ENCODE results near the gene SLC35F1.
A peak's percentile ranks its signal among the peaks of the same experiment; 100 is the strongest.
"Not testable (repeated sequence)": the region's sequence is repeated elsewhere in the genome, so short reads cannot be mapped to it uniquely, and the experiment has no call there.

The SLC35F1 gene

DNA sequence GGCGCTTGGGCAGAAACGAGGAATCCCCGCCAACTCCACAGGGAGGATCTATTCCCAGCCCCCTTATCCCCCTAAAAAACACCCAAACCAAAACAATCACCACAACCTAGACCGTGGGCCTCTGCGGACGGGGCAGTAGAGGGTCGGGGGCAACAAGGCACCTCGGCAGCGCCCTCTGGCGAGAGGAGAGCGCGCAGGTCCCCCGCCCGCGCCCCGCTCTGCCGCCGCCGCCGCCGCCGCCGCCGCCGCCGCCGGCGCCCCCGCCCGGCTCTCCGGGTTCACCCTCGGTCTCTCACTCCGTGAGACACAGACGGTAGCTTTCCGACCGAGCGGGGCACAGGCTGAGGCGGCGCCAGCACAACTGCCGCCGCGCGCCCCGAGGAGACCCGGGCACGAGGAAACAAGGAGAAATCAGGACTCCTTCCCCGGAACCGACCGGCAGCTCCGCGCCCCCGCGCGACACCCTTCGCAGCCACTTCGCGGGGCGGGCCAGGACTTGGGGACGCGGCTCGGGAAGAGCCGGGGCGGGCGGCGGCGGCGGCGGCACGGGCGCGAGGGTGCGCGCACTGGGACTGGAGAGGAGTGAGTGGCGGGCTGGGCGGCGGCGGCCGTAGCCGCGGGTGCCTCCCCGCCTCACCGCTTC, at the start of gene SLC35F1:
Gene SLC35F1, plus strand, starts transcription at position 307 of the 643 bp plus-strand sequence.
- DNase-seq, result peak; percentile 8

DNA sequence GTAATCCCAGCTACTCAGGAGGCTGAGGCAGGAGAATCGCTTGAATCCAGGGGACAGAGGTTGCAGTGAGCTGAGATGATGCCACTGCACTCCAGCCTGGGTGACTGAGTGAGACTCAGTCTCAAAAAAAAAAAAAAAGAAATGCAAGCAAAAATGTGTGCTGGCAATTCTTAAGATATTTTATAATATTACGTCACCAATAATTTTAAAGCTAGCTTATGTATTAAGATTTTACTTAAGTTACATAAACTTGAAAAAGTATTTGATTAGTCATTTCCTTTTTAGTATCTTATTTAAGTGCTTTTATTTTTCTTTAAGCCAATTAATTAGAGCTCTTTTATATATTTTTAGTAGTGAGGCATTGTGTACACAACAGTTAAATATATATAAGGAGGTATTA, 48.5 kb upstream of the SLC35F1 start:
- DNase-seq, result not testable (repeated sequence)

DNA sequence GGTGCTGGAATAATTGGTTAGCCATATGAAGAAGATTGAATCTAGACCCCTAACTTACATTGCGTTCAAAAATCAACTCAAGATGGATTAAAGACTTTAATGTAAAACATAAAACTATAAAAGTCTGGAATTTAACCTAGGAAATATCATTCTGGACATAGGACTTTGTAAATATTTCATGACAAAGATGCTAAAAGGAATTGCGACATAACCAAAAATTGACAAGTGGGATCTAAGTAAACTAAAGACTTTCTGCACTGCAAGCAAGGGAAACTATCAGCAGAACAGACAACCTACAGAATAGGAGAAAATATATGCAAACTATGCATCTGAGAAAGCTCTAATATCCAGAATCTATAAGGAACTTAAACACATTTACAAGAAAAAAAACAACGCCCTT, 45.5 kb upstream of the SLC35F1 start:
- DNase-seq, result no peak

DNA sequence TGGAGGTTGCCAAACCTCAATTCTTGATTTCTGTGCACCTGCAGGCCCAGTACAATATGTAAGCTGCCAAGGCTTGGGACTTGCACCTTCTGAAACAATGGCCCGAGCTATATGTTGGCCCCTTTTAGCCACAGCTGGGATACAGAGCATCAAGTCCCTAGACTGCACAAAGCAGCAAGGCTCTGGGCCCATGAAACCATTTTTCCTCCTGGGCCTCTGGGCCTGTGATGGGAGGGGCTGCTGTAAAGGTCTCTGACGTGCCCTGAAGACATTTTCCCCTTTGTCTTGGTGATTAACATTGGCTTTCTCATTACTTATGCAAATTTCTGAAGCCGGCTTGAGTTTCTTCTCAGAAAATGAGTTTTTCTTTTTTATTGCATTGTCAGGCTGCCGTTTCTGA, 40.5 kb upstream of the SLC35F1 start:
- DNase-seq, result no peak

DNA sequence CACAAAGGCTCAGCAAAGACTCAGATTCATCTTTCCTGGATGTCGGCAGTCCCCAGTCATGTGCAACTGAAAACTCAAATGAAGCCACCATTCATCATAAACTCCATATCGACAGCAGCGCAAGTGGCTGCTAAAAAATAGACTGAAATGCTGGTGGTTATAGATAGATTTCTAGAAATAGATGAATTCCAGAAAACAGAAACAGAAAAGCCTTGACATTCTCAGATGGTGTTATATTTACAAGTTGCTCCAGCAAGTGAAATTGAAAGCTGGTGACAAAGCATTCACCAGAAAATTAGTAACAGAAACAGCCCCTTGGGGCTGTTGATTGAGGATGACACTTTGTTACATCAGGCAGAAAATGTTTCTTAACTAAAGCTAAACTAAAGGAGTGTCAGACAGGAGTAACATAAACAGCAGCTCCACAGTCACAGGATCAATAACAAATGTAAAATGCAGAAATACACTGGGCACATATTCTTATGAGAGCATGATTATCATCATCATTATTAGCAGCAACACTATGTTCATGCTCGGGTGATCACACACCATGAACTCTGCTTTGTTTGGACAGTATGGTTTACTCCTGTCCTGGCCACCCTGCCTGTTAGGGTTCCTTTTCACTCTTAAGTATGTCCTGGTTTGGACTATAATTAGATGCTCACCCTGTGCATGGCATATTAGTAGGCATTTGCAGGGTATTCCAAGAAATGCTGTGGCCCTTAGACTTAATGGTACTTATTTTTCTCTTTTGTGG, 36.4 kb upstream of the SLC35F1 start:
- DNase-seq, result no peak

DNA sequence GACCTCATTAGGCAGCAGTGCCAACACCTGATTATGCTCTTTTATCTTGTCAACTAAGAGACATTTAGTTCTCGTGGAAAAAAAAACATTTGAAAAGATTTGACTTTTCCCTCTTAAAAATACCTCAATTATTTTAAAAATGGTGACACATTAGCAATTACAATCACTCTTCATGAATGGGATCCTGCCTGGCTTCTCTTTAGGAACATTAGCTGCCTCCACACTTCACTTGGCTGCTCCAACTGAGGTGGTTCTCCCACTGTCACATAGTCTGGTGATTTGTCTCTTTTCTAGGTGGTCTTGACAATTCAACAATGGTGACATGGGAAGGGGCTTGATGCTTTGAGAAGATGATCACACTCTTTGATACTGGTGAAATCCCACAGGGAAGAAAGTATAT, 26.2 kb upstream of the SLC35F1 start:
- DNase-seq, result no peak

DNA sequence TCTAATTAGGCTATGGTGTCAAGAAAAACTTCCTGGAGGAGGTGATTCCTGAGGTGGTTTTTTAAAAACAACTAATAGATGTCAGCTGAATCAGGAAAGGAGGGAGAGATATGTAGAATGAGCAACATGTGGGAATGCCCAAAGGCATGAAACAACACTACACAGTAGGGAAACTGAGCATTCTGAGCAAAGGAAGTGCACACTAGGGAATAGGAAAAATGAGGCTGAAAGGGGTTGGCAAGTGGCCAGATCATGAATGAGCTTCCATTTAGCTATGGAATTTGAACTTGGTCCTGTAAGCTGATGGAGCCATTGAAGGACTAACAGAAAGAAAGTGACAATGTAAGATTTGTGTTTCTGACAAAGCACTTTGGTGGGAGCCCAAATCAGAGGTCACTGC, 16.9 kb upstream of the SLC35F1 start:
- DNase-seq, result no peak

DNA sequence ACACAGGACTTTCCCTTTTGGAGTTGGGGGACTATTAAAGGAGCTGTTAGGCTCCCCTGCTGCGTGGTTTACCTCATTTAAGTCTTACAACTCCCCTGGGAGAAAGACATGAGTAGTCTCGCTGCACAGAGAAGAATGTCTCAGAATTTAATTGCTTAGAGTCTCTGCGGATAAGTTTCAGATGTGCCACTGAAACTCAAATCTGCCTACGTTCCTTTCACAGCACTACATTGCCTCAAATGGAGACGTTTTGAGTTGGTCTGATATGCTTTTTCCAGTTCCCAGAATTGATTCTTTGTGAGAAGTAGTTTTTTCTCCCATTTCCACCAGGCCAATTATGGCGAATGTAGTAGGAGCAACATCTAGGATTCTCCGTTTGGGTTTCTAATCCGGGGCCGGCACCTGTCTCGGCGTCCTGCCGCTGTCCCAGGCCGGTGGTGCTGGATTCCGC, 532 bp upstream of the SLC35F1 start:
- DNase-seq, result no peak

DNA sequence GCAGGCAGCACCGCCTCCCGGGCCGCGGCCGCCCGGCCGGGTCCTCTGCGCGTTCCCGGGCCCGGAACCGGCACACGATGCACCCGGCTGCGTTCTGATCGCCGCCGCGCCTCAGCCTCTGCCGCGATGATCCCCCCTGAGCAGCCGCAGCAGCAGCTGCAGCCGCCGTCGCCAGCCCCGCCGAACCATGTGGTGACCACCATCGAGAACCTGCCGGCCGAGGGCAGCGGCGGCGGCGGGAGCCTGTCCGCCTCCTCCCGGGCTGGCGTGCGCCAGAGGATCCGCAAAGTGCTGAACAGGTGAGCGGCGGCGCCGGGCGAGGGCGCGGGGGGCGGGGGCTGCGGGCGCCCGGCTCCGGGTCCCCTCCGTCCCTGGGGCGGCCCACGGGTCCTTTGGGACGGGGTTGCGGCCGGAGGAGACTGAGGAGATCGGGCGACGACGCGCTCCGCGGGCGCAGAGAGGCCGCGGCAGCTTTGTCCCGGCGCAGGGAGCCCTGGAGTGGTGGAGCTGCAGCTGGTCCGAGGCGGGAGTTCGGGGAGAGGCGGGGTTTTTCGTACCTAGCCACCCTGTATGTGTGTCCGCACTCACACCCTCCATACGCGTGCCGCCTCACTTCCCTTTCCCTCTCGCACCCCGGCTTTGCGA, 659 bp downstream of the SLC35F1 start:
- peak; percentile 11 for DNase-seq

DNA sequence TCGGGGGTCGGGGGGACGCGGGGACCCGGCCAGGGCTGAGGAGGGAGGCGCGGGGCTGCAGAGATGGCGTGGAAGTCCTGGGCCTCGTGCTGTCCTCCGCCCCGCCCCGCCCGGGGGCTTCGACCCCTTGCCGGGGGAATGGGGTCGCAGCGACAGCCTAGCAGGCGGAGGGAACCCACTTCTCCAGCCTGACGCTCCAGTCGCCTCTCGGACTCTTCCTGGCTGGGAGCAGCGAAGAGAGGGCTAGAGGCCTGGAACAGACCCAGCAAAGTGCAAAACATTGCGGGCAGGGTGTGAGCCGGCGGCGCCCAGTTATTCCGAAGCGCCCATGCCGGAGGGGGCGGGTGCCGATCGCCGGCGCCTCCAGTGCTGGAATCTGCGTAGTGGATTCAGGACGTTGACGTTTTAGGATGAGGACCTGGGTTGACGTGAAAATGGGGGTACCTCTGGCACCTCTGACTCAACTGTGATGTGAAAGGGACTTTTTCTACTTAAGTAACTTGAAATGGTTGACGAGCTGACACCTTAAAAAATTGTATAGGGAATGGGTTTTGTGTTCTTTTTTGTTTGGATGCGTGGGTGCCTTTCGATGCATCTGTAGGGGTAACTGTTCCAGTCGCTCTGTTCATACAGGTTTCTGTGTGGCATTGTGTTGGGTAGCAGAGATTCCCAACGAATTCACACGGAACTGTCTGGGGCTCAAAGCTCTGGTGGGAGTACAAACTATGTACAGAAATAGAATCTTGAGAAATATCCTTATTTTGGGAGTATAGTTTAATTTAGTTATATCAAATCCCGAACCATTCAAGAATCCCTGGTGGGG, 1.4 kb downstream of the SLC35F1 start:
- no peak for DNase-seq

DNA sequence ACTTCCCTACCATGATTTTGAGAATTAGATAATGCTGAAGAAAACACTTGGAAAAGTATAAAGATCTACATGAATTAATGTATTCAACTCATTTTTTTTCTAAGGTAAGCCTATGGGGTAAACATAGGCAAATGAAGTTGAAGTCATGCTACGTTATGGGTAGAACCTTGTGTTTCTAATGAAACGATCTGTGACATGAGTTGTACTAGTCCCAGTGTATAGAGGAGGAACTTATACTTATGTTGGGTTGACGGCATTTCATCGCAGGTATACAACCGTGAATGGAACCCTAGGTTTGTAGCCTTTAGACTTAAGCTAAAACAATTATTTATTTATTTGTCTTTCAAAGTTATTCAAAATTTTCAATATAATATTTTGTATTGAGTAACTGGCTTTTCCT, 2.6 kb downstream of the SLC35F1 start:
- DNase-seq, result no peak

DNA sequence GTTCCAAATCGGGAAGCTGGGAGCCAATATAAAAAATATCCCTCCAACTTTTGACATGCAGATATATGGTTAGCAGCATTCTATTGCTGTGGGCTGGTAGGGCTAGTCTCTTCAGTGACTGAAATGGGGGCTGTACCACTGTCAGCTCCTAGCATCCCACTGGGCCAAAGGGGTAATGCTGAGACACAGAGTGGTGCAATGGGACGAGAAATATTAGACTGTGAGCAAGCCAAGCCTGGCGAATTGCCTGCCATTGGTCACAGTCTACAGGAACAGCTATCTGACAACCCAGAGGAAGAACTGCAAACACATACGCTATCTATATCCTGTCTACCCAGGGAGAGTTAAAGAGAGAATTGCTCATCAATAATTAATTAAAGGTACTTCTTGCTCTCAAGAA, 3.5 kb downstream of the SLC35F1 start:
- no peak for DNase-seq

DNA sequence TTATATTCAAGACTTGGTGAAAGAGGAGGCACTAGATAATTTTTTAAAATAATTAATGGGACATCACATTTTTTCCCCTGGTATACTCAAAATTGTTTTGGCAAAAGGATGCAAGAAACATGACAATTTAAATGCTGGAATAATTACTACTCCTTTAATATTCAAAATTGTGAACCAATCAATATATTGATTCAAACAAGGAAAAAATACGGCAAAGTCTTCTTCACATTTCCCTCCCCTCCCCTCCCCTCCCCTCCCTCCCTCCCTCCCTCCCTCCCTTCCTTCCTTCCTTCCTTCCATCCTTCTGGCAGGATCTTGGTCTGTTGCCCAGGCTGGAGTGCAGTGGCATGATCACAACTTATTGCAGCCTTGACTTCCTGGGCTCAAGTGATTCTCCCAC, 4.1 kb downstream of the SLC35F1 start:
- no peak for DNase-seq

DNA sequence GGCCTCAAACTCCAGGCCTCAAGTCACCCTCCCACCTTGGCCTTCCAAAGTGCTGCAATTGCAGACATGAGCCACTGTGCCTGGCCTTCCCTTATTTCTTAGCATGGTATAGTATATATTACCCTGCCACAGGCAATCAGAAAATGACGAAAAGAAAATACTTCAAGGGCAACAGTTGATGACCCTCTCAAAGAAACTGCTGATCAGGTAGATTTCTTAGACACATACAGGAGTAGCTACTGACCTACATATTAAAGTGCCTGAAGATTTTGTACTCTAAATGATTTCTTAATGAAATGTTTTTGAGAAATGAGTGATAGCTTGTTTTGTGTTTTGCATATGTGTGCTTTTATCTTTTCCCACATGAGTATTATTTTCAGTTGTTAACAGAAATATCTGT, 4.6 kb downstream of the SLC35F1 start:
- no peak for DNase-seq

DNA sequence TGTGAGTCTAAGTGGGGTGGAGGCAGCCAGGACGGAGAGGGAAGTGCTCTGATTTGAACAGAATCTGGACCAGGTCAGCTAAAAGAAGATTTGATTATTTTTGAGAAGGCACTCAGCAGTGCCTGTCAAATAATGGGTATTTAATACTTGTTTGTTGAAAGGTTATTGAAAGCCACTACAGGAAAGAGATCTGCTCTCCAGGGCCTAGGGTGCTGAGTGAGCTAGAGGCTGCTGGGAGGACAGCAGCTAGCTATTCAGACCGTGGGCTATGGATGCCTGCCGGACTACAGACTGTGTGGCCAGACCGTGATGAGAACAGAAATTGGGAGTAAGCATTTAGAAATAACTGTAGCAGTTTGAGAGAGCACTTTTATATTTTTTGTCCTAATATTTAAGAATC, 8.8 kb downstream of the SLC35F1 start:
- no peak for DNase-seq

DNA sequence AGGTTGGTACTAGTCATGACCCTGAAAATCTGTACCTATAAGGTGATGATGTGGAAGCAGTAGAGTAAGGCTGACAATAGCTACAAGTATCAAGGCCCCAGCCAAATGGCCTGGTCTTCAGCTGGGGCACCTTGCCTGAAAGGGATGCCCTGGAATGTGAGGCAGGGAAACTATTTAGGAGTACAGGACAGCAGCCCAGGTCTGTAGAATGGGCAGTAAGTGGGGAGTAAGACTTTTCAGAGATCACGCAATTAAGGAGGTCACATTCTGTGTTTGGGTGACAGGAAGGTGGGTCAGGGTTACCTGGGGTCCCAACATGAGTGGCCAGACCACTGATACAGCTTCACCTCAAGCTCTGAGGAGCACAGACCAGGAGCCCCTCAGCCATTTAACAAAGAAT, 9.4 kb downstream of the SLC35F1 start:
- no peak for DNase-seq

DNA sequence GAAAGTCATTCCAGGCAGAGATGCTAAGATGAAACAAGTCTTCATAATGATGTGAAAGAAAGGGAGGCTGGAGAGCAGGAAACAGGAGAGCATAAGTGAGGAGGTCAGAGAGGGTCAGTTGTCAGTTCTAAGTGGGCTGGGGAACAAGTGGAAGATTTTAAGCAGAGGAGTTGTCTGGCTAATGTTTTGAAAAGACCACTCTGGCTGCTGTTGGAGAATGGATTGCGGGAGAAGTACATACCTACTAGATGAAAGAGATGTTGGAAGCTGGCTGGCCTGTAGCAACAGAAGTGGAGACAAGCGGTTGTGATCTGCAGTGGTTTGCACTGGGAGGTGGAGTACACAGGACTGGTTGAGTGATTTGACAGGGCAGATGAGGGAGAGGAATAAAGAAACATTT, 10.1 kb downstream of the SLC35F1 start:
- DNase-seq, result no peak

DNA sequence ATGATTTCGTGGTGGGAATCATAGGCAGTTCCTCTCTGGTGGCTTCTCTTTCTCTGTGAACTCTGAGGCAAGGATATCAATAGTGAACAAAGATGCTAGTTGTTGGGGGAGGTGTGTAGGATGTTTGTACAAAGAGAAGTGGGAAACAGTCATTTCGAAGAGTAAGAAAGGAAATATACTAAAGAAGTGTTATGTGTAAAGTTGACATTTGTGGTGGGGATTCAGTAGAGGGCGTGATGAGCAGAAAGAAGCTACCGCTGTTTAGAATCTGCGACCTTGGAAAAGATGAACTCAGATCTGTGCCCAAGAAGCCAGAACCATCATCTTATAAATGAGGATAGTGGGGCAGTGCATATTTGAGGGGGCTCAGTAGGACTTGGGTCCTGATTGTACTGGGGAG, 11.4 kb downstream of the SLC35F1 start:
- DNase-seq, result no peak

DNA sequence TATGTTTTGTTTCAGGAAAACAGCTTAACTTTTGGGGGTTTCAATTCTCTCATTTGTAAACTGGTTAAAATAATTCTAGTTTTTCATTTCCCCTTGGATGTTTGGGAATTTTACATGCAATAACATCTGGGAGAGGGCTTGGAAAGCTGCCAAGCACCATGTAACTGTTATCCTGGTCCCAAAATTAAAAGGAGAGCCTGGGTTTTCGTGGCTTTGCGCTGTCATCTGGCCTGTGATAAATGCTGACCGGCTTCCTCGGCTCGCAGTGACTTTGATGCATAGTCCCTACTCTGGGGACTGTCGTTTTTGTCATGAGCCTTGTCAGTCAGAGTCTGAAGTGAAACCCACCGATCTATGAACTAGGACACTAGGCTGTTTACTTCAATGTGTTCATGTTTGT, 12.2 kb downstream of the SLC35F1 start:
- DNase-seq, result no peak

DNA sequence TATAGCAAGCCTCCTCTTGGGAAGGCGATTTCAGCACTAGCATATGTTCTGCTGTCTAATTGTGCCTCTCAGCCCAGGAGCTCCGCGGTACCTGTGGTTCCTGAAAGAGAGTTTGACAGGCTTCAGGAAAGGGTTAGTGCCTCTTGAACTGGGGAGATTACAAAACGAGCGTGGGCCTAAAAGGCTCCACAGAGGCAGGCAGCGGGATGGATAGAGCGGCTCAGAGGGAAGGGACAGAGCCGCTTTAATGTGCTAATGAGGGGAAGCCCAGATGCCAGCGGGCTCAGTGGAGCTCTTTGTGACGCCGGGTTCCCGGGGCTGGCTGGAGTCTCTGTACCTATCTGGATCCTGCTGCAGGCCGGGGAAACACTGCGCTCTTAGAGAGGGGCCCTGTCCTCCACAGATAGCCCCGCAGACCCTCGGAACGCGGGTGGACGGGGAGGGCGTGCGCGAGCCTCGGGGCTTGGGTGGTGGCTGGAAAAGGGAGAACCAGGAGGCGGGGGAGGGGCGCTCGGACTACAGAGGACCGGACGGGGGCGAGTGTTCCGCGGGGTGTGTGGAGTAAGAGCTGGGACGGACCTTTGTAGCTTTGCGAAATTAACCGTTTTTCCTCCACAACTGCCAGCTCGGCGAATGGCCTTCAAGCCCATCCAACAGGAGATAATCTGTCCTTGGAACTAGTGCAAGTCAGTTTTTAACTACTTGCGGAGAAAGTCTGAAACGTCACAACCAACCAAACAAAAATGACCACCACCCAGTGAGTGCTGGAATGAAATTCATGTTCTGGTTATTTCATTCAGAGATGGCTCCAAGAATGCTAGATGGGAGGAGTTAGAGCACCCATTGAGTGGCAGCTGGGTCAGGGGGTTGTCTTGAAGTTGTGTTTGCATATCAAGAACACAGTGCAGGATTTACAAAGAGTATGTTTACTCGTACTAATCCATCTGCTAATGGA, 13.0 kb downstream of the SLC35F1 start:
- no peak for DNase-seq

DNA sequence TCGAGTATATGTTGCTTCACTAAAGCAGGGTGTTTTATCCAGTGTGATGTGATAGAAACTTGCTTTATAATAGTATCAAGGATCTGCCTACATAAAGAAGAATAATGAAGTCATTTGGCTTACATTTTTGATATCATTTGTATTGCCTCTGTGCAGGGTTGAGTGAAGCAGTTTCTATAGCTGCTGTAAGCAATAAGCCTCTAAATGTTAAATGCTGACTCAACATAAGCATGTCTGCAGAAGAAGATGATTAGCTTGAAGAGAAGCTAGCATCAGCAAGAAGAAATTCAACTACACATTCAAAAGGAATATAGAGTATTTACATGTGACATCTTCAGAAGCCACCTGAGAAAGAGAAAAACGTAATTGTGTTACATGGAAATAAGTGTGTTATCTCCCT, 17.6 kb downstream of the SLC35F1 start:
- DNase-seq, result no peak

DNA sequence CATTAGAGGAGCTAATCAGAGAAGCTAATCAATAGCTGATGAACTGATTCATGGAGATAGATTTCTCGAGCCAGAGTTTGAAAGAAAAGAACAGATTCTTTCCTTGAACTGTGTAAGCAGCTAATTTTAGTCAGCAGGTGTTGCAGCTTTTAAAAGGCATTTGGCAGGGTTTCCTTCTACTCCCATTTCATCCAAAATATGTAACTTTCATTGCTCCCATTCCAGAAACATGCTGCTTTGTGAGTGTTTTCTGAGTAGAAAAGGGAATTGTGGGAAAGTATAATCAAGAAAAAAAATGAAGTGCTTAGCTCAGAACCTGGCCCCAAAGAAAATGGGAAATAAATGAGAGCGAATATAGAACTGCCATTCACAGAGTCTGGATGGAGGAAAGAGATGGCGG, 20.8 kb downstream of the SLC35F1 start:
- DNase-seq, result no peak
